K562 (cell line): ENCODE data around the gene TMPRSS11A. TPM values are rescaled to one million over a fixed set of nuclear protein-coding genes. Genes with fewer than 3 reads are reported as not detected.

Experiments
- ATAC-seq: fragments of 200-7000 bp; cut with Tn5 transposase; 3 replicates; pipeline ENCODE4 v1.9.1; 2020; ENCODE audit warnings: moderate library complexity
- BruUV-seq: library from RNA; stranded (reverse); fragments of 400-500 nt; replicated peaks from 2 replicates; lab custom pipeline; 2021; lab: Mats Ljungman, UMichigan
- CTCF ChIA-PET: fragments of 300-600 bp; formaldehyde crosslinking; extraction: SDS; loops from one replicate; lab custom pipeline; 2021; ENCODE audit warnings: low intra/inter-chr PET ratio; lab: Yijun Ruan, JAX
- POLR2A ChIA-PET: fragments of 300-600, 350-650 bp; sonication (Branson Sonifier 250); formaldehyde crosslinking; extraction: SDS; loops from one replicate; lab custom pipeline; 2021; ENCODE audit warnings: antibody characterized with exemption, inconsistent platforms; lab: Yijun Ruan, JAX
- DNase-seq, 4 experiments: peaks; one replicate each; pipeline versions ENCODE4 v3.0.0 to v3.0.0-alpha.2; 2011 to 2018; ENCODE audit warnings: low spot score in 3 of 4, mixed read lengths in 3 of 4; ENCODE audit errors: extremely low read depth in 1 of 4
- FAIRE-seq: peaks from 2 replicates; lab custom pipeline; 2011; peaks lifted over from hg19 to GRCh38; lab: Jason Lieb, UNC
- H2AFZ ChIP-seq: 2 replicates; pipeline ENCODE4 v1.6.0; 2011; ENCODE audit warnings: low read depth, low read length, control low read depth, inconsistent platforms
- H3K27ac ChIP-seq: fragments of 200-600 bp; 3 replicates; pipeline ENCODE4 v1.8.0; 2011; ENCODE audit warnings: low read depth, mild to moderate bottlenecking, control low read depth, inconsistent platforms, low read length, moderate library complexity, mixed read lengths; ENCODE audit errors: extremely low read depth
- H3K27me3 ChIP-seq, 2 experiments: fragments of 300-600 bp in 1 of 2; 2 replicates in 1 of 2; 3 replicates in 1 of 2; pipeline versions ENCODE4 v1.6.0 to v1.8.0; 2011; ENCODE audit warnings: inconsistent platforms in 2 of 2, low read length in 2 of 2, mild to moderate bottlenecking in 1 of 2, mixed read lengths in 1 of 2, moderate library complexity in 1 of 2; ENCODE audit not compliant: control insufficient read depth in 2 of 2, insufficient read depth in 2 of 2
- H3K36me3 ChIP-seq: fragments of 300-600 bp; 3 replicates; pipeline ENCODE4 v1.8.0; 2011; ENCODE audit warnings: mild to moderate bottlenecking, low read length, inconsistent platforms; ENCODE audit not compliant: control insufficient read depth, insufficient read depth
- H3K4me1 ChIP-seq, 2 experiments: fragments of 200-600 bp in 1 of 2; replicated peaks in 1 of 2; 2 replicates in 1 of 2; 3 replicates in 1 of 2; pipeline versions ENCODE4 v1.5.1 to v1.8.0; 2011; ENCODE audit warnings: inconsistent platforms in 2 of 2, low read length in 2 of 2, mild to moderate bottlenecking in 1 of 2, mixed read lengths in 1 of 2, moderate library complexity in 1 of 2; ENCODE audit not compliant: control insufficient read depth in 2 of 2, insufficient read depth in 2 of 2
- H3K4me2 ChIP-seq: 2 replicates; pipeline ENCODE4 v1.6.1; 2011; ENCODE audit warnings: low read length, control low read depth, inconsistent platforms, mixed read lengths; ENCODE audit not compliant: insufficient read depth
- H3K4me3 ChIP-seq: fragments of 200-600 bp; sonication (generic), shearing (Covaris generic); 2 replicates; pipeline ENCODE4 v1.5.1; 2016; ENCODE audit warnings: control low read depth, inconsistent platforms
- H3K79me2 ChIP-seq: fragments of 200-600 bp; 3 replicates; pipeline ENCODE4 v1.8.0; 2011; ENCODE audit warnings: low read length, inconsistent platforms; ENCODE audit not compliant: control insufficient read depth, insufficient read depth
- H3K9ac ChIP-seq, 2 experiments: 2 replicates each; pipeline versions ENCODE4 v1.6.0 to v1.6.1; 2011; ENCODE audit warnings: low read depth in 2 of 2, low read length in 2 of 2, control low read depth in 1 of 2, inconsistent platforms in 1 of 2, mild to moderate bottlenecking in 1 of 2, mixed read lengths in 1 of 2; ENCODE audit not compliant: insufficient read depth in 1 of 2
- H3K9me1 ChIP-seq: one replicate; pipeline ENCODE4 v1.6.0; 2011; ENCODE audit warnings: inconsistent platforms, mild to moderate bottlenecking, low read length, moderate library complexity; ENCODE audit not compliant: control insufficient read depth, insufficient read depth
- H3K9me3 ChIP-seq: replicated peaks from 2 replicates; pipeline ENCODE4 v1.5.1; 2011; ENCODE audit warnings: low read depth, low read length, inconsistent platforms; ENCODE audit not compliant: control insufficient read depth, insufficient read depth
- H4K20me1 ChIP-seq: replicated peaks from 2 replicates; pipeline ENCODE4 v1.6.1; 2011; ENCODE audit warnings: low read length, inconsistent platforms, mixed read lengths; ENCODE audit not compliant: control insufficient read depth, insufficient read depth
- ADNP ChIP-seq: fragments of 200-800 bp; sonication (Bioruptor generic); IDR thresholded peaks from 2 replicates; pipeline ENCODE4 v1.6.1; 2016; ENCODE audit warnings: missing genetic modification characterization, missing compliant biosample characterization
- ATF7 ChIP-seq: fragments of 450-650 bp; IDR thresholded peaks from 2 replicates; pipeline ENCODE4 v1.7.1; 2014; ENCODE audit warnings: mild to moderate bottlenecking, moderate library complexity
- CHD2 ChIP-seq: IDR thresholded peaks from 2 replicates; pipeline ENCODE4 v1.6.1; 2011; ENCODE audit warnings: low read depth, low read length
- EP300 ChIP-seq: IDR thresholded peaks from 2 replicates; pipeline ENCODE4 v1.6.1; 2012; ENCODE audit warnings: low read length, improper control_type of control experiment
- GATAD2B ChIP-seq: fragments of 450-650 bp; IDR thresholded peaks from 2 replicates; pipeline ENCODE4 v1.6.1; 2017; ENCODE audit warnings: mild to moderate bottlenecking, borderline replicate concordance
- HDGF ChIP-seq: fragments of 450-650 bp; IDR thresholded peaks from 2 replicates; pipeline ENCODE4 v1.6.1; 2016
- PBX2 ChIP-seq, 2 experiments: IDR thresholded peaks in 1 of 2; conservative IDR thresholded peaks in 1 of 2; 2 replicates each; pipeline ENCODE4 v1.6.1; 2016; ENCODE audit warnings: low read depth in 2 of 2, mild to moderate bottlenecking in 1 of 2, missing compliant biosample characterization in 1 of 2, missing genetic modification characterization in 1 of 2, moderate library complexity in 1 of 2
- POLR2A ChIP-seq: fragments of 450-650 bp; conservative IDR thresholded peaks from 2 replicates; pipeline ENCODE4 v1.6.1; 2016
- RAD21 ChIP-seq, 2 experiments: fragments of 250-450 bp in 1 of 2; fragments of 450-650 bp in 1 of 2; sonication (Bioruptor Pico) in 1 of 2; formaldehyde crosslinking in 1 of 2; IDR thresholded peaks in 1 of 2; conservative IDR thresholded peaks in 1 of 2; 2 replicates each; pipeline versions ENCODE4 v1.4.0 to v1.8.0; 2020 to 2022; ENCODE audit warnings: mild to moderate bottlenecking in 2 of 2, moderate library complexity in 1 of 2
- SMAD4 ChIP-seq: fragments of 250-450 bp; sonication (Bioruptor Pico); conservative IDR thresholded peaks from 2 replicates; pipeline ENCODE4 v1.8.0; 2021; ENCODE audit warnings: inconsistent platforms, mild to moderate bottlenecking, moderate library complexity
- TRIM28 ChIP-seq: fragments of 450-650 bp; IDR thresholded peaks from 2 replicates; pipeline ENCODE4 v1.6.1; 2017
- XRCC4 ChIP-seq: IDR thresholded peaks from one replicate; pipeline ENCODE4 v1.6.1; 2011; ENCODE audit not compliant: insufficient read depth, insufficient read length; ENCODE audit errors: extremely low read depth
- ZNF263 ChIP-seq: sonication (generic); formaldehyde crosslinking; IDR thresholded peaks from 2 replicates; pipeline ENCODE4 v1.8.0; 2022; ENCODE audit warnings: mild to moderate bottlenecking, missing genetic modification reagents, borderline replicate concordance
- ZNF407 ChIP-seq: fragments of 450-650 bp; IDR thresholded peaks from 2 replicates; pipeline ENCODE4 v1.6.1; 2016; ENCODE audit warnings: low read depth
- in situ Hi-C: fragments of 300-500 bp; cut with MboI; formaldehyde crosslinking; loops from 4 replicates; pipeline ENCODE4 v1.15.0; 2018; ENCODE audit warnings: inconsistent platforms, mixed read lengths
- intact Hi-C: fragments of 100-400 bp; cut with micrococcal nuclease; formaldehyde crosslinking; loops from 2 replicates; pipeline ENCODE4 v1.14.2; 2022
- polyA plus RNA-seq, 8 experiments: library from polyadenylated mRNA; depleted of rRNA in 4 of 8; stranded (reverse) in 5 of 8; unstranded in 3 of 8; fragments of >200 nt; fragmentation: Nextera tagmentation in 2 of 8; fragmentation: Illumina TruSeq in 1 of 8; extraction: Ambion mirVana in 2 of 8; extraction: Trizol in 1 of 8; gene quantifications; 2 replicates each; pipeline versions ENCODE4 v1.2.1 to v1.2.3, GENCODE V29; 2011 to 2014; ENCODE audit warnings: inconsistent platforms in 1 of 8, missing spikeins in 1 of 8
- total RNA-seq, 7 experiments: library from RNA; depleted of rRNA in 6 of 7; stranded (reverse); fragments of >200 nt in 6 of 7; fragmentation: Illumina TruSeq in 2 of 7; extraction: Trizol in 2 of 7; gene quantifications; 2 replicates each; pipeline versions ENCODE4 v1.2.1 to v1.2.3, GENCODE V29; 2011 to 2021; ENCODE audit warnings: low replicate concordance in 1 of 7

Gene TMPRSS11A
- total and polyA plus RNA-seq, 9 of the 15 experiments (the other 6 are each of a cell fraction or from before 2014, with no cell fraction given): not detected

- H2AFZ ChIP-seq: no peak overlapping the region
- no peak overlapping the region for H3K4me2 ChIP-seq
- DNase-seq (peak in 2 of 4 experiments; percentile 20 to 29), ATAC-seq (peak; percentile 91), FAIRE-seq (peak; percentile 79)
- CTCF ChIA-PET: interaction anchor here (1.1 kb wide), 1 partner anchor 303 kb away, joined by 3 read pairs; no protein-coding TSS in a partner anchor
- no peaks in the 10 kb centered on the region for H4K20me1 ChIP-seq
- H3K27me3 ChIP-seq: no peaks in the 10 kb centered on the region
- H3K4me1 ChIP-seq: no peaks in the 10 kb centered on the region
- H3K79me2 ChIP-seq: no peaks in the 10 kb centered on the region
- in situ Hi-C loops (no loop called here), intact Hi-C loops (loop anchor here (10.0 kb wide), 1 partner anchor 303 kb away; no protein-coding TSS in a partner anchor)
- H3K9ac ChIP-seq: no peak overlapping the region
- no peak overlapping the region for H3K4me3 ChIP-seq
- BruUV-seq: no TSS peak
- no peaks in the 10 kb centered on the region for H3K9me1 ChIP-seq
- H3K9me3 ChIP-seq: no peaks in the 10 kb centered on the region
- no peaks in the 10 kb centered on the region for H3K36me3 ChIP-seq
- no peak overlapping the region for H3K27ac ChIP-seq
- POLR2A ChIA-PET: no interaction called here
- no peak for TF ChIP-seq ATF7
- no peak for TF ChIP-seq SMAD4 (CRISPR knock-in tag)
- no peak for TF ChIP-seq ZNF407
- TF ChIP-seq PBX2 (CRISPR knock-in tag; IDR thresholded peaks at IDR 0.05; ENCODE audit: low read depth): no peak
- TF ChIP-seq PBX2 (tag; conservative IDR thresholded peaks at IDR 0.05; ENCODE audit: low read depth): peak; percentile 57
- peak in 1 of 2 experiments; percentile 62; a peak in 3 of 4 replicates for TF ChIP-seq RAD21 (CRISPR knock-in tag; conservative IDR thresholded peaks at IDR 0.05 in 1 of 2, IDR thresholded peaks at IDR 0.05 in 1 of 2)
- TF ChIP-seq ADNP (tag): no peak
- TF ChIP-seq ZNF263 (CRISPR knock-in tag): no peak
- TF ChIP-seq EP300: no peak
- no peak for TF ChIP-seq GATAD2B
- TF ChIP-seq HDGF: no peak
- TF ChIP-seq CHD2: no peak
- TF ChIP-seq XRCC4: no peak
- no peak for TF ChIP-seq TRIM28
- TF ChIP-seq POLR2A: no peak
These were observed 91.4 kb downstream of the TMPRSS11A start for GRCh38 chr4:67871867-67872266.
